Activated CD8-positive, alpha-beta memory T cell treated with anti-CD3 and anti-CD28 coated beads for 1 hour (primary cell): ENCODE data around the gene ADAMTS16.

Experiments
- DNase-seq, 2 donors: peaks; one replicate each; pipeline ENCODE4 v3.0.0-alpha.2; 2020; ENCODE audit warnings: low read depth in 1 of 2; ENCODE audit errors: extremely low read depth in 1 of 2

ADAMTS16 gene

GRCh38 chr5:5304361-5305020, 164.4 kb downstream of the ADAMTS16 start:
- DNase-seq = no peak

GRCh38 chr5:5306696-5307095, 166.6 kb downstream of the ADAMTS16 start:
- DNase-seq = no peak

DNA sequence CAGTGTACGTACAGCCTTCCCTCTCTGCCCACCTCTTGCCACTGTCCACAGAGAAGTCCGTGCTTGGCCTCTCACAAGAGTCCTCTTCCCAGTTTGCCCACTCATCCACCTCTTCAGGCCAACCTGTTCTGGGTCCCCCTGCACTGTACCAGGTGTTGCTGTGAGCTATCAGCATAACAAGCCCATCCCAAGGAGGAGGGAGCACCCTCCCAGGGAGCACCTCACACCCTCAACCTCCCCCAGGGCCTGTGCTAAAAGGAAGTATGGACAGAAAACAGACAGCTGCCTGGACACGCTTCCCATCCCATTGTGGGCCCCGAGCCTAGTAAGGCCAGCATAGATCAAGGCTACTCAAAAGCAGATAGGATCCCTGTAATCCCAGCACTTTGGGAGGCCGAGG, 168.2 kb downstream of the ADAMTS16 start:
- no peak for DNase-seq

DNA sequence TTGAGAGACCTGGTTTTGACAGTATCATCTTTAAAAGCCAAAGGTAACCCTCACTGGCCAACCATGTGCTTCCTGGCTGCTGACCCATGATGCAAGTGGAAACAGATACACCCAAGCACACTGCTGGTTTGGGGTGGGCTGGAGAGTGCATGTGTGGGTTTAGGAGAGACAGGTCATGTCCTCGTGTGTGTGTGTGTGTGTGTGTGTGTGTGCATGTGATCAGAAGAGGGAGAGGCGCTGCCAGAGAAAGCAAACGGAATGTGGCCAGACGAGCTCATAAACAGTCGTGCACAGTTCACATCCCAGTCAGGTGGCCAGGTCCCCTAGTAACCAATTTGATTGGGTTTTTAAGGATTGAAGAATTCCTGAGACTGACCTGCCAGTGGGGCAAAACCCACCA, 169.5 kb downstream of the ADAMTS16 start:
- DNase-seq = no peak

DNA sequence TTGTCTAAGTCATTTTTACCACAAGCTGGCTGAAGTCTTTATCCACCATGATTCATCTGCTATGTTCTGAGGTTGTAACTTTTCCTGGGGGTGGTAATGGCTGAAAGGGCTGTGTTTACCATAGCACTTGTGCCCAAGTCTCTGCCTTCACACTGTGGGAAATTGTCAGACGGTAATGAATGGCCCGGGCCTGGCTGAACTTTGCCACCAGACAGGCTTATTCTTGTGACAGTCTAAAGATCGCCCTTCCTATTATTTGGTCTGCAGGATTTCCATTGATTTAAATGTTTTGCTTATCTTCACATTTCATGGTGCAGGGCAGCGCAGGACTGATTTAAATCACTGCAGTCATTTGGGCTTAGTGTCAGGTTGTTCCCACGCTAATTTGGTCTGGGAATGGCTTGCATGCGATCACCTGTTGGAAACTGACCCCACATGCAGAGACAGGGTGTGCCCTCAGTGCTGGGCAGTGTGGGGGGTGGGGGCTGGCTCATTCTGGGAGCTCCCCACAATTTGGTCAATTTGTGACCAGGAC, 173.0 kb downstream of the ADAMTS16 start:
- no peak for DNase-seq

GRCh38 chr5:5314166-5314565, 174.0 kb downstream of the ADAMTS16 start:
- DNase-seq = no peak

DNA sequence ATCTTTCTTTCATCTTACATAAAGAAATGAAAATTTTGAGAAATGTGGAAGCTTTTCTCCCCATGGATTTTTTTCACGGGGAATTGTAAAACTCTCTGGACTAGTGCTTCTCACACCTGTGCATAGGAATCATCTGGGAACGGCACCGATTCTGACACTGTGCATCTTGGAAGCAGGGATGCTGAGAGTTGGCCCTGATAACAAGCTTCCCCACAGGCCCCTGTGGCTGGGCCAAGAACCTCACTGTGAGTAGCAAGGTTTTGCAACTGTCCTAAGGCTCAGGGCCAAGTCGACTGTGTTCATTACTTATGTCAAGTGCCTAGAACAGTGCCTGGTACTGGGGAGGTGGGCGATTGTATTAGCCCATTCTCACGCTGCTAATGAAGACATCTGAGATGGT, 174.5 kb downstream of the ADAMTS16 start:
- DNase-seq = no peak

GRCh38 chr5:5315068-5315980, 175.2 kb downstream of the ADAMTS16 start:
- no peak for DNase-seq

DNA sequence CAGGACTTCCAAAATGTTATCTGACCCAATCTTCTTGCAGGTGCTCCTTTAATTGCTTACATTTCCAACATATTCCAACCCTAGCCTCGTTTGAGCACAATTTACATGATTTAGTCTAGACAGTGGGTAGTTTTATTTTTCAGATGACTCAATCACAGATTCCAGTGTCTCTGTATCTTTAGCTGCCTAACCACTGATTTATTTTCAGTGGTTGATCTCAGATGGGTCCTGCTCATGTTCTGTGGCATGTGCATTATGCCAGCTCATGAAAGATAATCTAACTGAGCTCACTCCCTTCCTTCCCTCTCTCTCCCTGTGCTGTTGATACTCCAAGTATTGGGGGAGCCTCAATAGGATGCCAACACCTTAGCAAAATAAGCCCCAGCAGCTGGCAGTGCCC, 176.2 kb downstream of the ADAMTS16 start:
- no peak for DNase-seq

- no peak for DNase-seq
Observed at GRCh38 chr5:5317976-5318375, 177.8 kb downstream of the ADAMTS16 start.

DNA sequence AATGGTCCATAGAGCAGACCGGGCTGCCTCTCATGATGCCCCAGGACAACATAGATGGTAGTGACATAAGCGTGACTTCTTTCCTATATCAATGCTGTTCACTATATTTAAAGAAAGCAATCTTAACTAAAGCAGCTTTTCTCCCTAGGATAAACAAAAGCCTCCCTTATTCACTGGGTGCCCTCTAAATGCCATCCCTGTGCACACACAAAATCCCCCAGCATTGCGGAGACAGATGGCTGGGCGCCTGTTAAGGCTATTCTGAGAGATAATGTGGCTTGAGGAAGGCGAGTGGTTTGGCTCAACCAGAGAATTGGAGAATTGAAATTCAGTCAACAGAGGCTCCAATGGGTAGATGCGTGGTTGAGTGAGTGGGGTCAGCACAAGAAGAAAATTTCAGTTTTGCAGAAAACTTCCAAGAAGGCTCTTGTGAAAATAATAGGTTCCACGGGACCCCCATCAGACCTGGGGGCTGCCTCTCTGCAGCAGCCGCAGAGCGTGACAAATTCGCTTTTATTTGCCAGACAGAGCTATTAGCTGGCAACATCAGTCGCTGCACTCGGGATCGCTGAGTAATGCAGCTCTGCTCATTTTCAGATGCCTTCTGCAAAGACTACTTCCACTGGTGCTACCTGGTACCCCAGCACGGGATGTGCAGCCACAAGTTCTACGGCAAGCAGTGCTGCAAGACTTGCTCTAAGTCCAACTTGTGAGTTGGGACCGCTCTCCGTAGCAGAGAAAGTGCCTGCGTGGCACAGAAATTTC, 178.5 kb downstream of the ADAMTS16 start:
- DNase-seq = no peak

DNA sequence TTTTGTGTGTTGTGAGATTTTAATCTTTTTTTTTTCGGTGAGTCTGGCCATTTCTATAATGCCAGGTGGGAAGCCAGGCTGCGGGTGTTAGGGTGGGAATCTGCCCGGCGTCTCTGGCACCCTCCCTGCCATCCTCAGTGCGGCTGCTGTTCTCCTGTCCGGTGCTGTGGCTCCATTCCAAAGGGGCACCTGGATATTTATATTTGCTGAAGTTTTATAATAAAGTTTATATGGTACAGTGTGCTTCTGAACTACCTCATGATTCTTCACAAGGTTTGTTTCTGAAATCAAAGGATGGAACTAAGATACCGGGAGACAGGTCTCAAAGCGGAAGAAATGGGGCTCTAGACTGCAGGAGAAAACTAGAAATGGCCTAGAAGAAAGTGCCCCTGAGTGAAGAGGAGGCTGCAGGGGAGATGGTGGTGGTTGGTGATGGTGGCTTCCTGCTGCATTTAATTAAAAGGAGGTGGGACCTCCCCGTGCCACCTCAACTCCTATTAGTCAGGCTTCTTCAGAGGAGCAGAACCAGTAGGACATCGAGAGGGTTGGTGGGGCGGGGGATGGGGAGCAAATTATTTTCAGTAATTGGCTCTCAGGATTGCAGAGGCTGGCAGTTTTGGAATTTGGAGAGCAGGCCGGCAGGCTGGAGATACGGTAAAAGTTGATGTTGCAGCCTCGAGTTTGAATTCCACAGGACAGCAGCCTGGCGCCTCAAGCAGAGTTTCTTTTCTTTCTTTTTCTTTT, 180.1 kb downstream of the ADAMTS16 start:
- no peak for DNase-seq

DNA sequence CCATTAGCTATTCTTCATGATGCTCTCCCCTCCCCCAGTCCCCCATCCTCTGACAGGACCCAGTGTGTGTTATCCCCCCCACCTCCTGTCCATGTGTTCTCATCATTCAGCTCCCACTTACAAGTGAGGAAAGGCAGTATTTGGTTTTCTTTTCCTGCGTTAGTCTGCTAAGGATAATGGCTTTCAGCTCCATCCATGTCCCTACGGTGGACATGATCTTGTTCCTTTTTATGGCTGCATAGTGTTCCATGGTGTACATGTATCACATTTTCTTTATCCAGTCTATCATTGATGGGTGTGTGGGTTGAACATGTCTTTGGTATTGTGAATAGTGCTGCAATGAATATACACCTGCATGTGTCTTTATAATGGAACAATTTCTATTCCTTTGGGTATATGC, 181.0 kb downstream of the ADAMTS16 start:
- no peak for DNase-seq

DNA sequence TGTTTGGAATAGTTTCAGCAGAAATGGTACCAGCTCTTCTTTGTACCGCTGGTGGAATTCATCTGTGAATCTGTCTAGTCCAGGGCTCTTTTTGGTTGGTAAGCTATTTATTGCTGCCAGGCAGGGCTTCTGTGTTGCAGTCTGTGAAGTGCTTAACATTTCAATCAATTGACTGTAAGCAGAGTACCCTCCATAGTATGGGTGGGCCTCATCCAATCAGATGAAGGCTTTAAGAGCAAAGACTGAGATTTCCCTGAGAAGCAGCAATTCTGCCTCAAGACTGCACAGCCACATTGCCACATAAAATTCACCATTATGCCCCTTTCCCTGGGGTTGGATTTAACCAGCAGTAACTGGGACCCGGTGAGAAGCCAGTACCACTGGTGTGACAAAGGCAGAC, 183.4 kb downstream of the ADAMTS16 start:
- no peak for DNase-seq

DNA sequence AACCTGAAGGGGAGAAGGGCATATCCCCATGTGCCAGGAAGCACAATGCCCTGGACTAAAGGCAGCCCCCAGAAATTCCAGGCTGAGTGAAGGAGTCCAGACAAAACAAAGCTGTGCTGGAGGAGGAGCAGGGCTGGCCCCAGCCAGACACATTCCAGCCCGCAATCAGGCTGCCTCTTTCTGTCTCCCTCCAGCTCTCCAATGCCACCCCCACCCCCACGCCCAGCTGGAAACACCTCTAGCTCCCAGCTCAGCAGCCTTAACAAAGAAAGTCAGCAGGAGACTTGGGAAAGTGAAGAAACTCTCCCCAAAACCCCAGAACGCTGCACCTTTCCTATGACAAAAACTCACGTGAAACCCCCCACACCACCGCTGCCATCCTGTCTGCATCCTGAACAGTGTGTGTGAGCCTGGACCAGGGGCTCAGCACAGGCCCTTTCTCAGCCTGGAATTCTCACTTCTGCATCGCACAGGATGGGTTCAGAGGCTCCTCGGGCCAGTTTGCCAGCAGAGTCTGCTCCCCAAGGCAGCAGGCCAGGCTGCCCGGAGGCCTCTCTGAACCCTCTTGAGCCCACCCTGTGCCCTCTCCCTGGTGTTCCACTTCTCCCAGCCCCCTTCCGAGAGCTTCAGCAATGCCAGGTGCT, 186.1 kb downstream of the ADAMTS16 start:
- no peak for DNase-seq

DNA sequence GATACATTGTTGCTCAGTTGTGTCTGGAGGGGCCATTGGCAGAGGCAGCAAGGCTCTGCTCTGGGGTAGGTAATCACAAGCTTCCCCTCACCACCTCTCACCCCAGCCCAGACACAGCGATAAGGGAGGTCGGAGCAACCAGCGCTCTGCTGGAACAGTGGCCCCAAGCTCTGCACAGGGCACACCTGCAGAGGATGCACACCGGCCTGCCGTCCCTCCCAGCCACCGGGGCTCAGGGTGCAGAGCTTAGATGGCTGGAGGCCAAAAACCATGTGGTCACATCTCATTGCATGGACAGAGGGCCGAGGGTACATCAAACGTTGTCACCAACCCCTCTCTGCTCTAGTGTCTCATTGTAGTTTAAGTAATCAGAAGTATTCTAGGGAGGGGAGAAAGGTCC, 187.0 kb downstream of the ADAMTS16 start:
- DNase-seq = no peak

DNA sequence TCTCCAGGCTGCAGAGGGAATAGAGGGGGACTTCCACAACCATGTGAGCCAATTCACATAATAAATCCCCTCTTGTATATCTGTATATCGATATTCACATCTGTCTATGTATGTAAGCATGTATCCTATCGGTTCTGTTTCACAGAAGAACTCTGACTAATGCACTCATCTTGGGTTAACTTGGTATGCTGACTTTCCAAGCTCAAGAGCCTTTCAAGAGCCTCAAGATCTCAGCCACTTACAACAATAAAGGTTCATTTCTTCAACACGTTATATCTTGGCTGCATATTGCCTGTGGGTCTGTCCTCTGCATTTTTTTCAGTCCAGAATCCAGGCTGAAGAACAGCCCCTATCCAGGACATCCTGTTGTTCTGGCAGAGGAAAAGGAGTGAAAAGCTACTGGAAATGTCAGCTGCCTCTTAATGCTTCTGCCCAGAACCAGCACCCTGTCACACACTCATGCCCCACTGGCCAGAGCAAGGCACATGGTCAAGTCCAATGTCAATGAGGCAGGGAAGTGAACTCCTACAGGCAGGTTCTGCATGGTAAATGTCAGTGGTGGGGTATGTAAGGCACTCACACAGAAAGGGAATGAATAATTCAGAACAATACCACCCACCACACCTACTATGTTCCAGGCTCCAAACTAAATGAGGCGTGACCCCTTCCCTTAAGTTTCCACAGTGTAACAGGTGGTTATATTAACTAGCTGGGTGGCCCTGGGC, 190.8 kb downstream of the ADAMTS16 start:
- no peak for DNase-seq

- DNase-seq = no peak
Observed at GRCh38 chr5:5331848-5332247, 191.7 kb downstream of the ADAMTS16 start.

DNA sequence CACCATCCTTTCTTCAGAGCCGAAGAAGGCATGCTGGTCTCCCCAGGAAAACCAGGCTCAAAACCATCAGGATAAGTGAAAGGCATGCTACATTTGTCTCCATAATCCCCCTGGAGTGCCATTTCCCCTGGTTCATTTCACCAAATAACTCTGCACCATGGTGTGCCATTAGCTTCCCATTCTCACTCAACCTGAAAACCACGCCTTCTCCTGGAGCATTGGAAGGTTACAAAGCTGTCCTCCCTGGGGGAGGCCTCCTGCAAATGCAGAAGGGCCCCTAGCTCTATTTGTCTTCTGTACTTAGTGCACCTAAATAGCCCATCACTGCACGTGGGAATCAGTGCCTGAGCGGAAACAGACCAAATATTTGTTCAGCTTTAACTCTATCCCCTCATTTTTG, 192.2 kb downstream of the ADAMTS16 start:
- no peak for DNase-seq
